ENCODE results near the gene NPDC1.
"Not testable (repeated sequence)": the region's sequence is repeated elsewhere in the genome, so short reads cannot be mapped to it uniquely, and the experiment has no call there.

NPDC1 gene

GRCh38 chr9:137066096-137066861 is 20.3 kb upstream of the NPDC1 start:
- no peak for TF ChIP-seq POLR2A (IDR thresholded peaks at IDR 0.05; ENCODE audit: low read depth, low read length)
- no peak for TF ChIP-seq POLR2AphosphoS5 (IDR thresholded peaks at IDR 0.05; ENCODE audit: low read depth, low read length)
- TF ChIP-seq SPI1 (IDR thresholded peaks at IDR 0.05; ENCODE audit: low read depth, low read length): no peak
- TF ChIP-seq TAF1 (IDR thresholded peaks at IDR 0.05; ENCODE audit: low read depth, low read length): no peak
- no peak for TF ChIP-seq POU2F2 (IDR thresholded peaks at IDR 0.05; ENCODE audit: low read depth, low read length)
- no peak for TF ChIP-seq PAX5 (IDR thresholded peaks at IDR 0.05; ENCODE audit: insufficient read depth, low read length, severe bottlenecking)
- FAIRE-seq (no peak), DNase-seq (ENCODE audit: insufficient read length, low spot score) (no peak)

GRCh38 chr9:137065336-137065967 is 19.5 kb upstream of the NPDC1 start:
- TF ChIP-seq POLR2A (IDR thresholded peaks at IDR 0.05; ENCODE audit: low read depth, low read length) (no peak), POU2F2 (IDR thresholded peaks at IDR 0.05; ENCODE audit: low read depth, low read length) (no peak), TAF1 (IDR thresholded peaks at IDR 0.05; ENCODE audit: low read depth, low read length) (no peak), POLR2AphosphoS5 (IDR thresholded peaks at IDR 0.05; ENCODE audit: low read depth, low read length) (no peak), PAX5 (IDR thresholded peaks at IDR 0.05; ENCODE audit: insufficient read depth, low read length, severe bottlenecking) (no peak), SPI1 (IDR thresholded peaks at IDR 0.05; ENCODE audit: low read depth, low read length) (no peak)

DNA sequence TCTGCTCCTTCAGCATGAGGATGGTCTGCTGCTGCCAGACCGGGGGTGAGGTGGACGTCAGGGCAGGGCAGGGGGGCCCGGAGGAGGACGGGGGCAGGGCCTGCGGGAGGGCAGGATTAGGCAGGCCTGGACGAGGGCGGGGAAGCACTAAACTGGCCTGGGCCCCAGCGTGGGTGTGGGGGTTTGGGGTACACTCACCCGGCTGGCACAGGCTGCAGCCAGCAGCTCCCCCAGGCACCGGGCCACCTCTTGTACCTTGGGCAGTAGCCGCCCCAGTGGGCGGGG is 18.8 kb upstream of the NPDC1 start:
- no peak for DNase-seq (ENCODE audit: insufficient read length, low spot score)
- TF ChIP-seq POLR2A (IDR thresholded peaks at IDR 0.05; ENCODE audit: low read depth, low read length) (no peak), SPI1 (IDR thresholded peaks at IDR 0.05; ENCODE audit: low read depth, low read length) (no peak), TAF1 (IDR thresholded peaks at IDR 0.05; ENCODE audit: low read depth, low read length) (no peak), POLR2AphosphoS5 (IDR thresholded peaks at IDR 0.05; ENCODE audit: low read depth, low read length) (no peak), POU2F2 (IDR thresholded peaks at IDR 0.05; ENCODE audit: low read depth, low read length) (no peak), PAX5 (IDR thresholded peaks at IDR 0.05; ENCODE audit: insufficient read depth, low read length, severe bottlenecking) (no peak)
- FAIRE-seq: no peak

More at GRCh38 chr9:137065336-137065967, 19.5 kb upstream of the NPDC1 start:
- DNase-seq (ENCODE audit: insufficient read length, low spot score) (no peak), FAIRE-seq (no peak)

- FAIRE-seq (peak; percentile 90), DNase-seq (ENCODE audit: insufficient read length, low spot score) (no peak)
- TF ChIP-seq TAF1 (IDR thresholded peaks at IDR 0.05; ENCODE audit: low read depth, low read length) (no peak), POLR2A (IDR thresholded peaks at IDR 0.05; ENCODE audit: low read depth, low read length) (no peak), PAX5 (IDR thresholded peaks at IDR 0.05; ENCODE audit: insufficient read depth, low read length, severe bottlenecking) (no peak), POU2F2 (IDR thresholded peaks at IDR 0.05; ENCODE audit: low read depth, low read length) (no peak), SPI1 (IDR thresholded peaks at IDR 0.05; ENCODE audit: low read depth, low read length) (no peak), POLR2AphosphoS5 (IDR thresholded peaks at IDR 0.05; ENCODE audit: low read depth, low read length) (no peak)
These were observed 18.3 kb upstream of the NPDC1 start for GRCh38 chr9:137064027-137064879.

DNA sequence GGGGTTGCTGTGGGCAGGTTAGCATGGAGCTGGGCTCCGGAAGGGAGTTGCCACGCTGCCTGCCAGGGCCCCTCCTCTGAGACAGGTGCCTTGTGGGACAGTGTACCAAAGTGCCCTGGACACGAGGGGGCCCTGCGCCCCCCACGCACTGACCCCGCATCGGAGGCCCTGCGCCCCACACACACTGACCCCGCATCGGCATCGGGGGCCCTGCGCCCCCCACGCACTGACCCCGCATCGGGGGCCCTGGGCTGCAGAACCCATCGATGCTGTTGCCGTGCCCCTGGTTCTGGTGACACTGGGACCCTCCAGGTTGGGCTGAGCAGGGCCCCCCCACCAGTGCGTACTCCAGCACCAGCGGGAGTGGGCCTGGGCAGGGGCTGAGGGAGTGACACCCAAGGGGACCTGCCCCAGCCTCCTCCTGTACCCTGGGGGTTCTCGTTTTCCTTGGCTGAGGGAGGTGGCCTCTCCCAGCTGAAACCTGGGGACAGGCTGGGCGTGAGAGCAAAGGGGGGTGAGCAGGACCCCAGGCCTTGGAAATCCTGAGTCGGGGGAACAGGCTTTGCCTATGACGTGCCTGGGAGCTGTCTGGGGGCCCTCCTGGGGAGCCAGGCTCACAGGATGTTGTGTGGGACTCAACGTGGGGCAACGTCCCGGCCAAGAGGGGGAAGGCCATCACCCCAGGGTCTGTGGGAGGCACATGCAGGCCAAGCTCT is 17.5 kb upstream of the NPDC1 start:
- TF ChIP-seq POU2F2 (IDR thresholded peaks at IDR 0.05; ENCODE audit: low read depth, low read length): no peak
- TF ChIP-seq POLR2AphosphoS5 (IDR thresholded peaks at IDR 0.05; ENCODE audit: low read depth, low read length): no peak
- no peak for TF ChIP-seq SPI1 (IDR thresholded peaks at IDR 0.05; ENCODE audit: low read depth, low read length)
- no peak for TF ChIP-seq POLR2A (IDR thresholded peaks at IDR 0.05; ENCODE audit: low read depth, low read length)
- TF ChIP-seq PAX5 (IDR thresholded peaks at IDR 0.05; ENCODE audit: insufficient read depth, low read length, severe bottlenecking): no peak
- no peak for TF ChIP-seq TAF1 (IDR thresholded peaks at IDR 0.05; ENCODE audit: low read depth, low read length)

DNA sequence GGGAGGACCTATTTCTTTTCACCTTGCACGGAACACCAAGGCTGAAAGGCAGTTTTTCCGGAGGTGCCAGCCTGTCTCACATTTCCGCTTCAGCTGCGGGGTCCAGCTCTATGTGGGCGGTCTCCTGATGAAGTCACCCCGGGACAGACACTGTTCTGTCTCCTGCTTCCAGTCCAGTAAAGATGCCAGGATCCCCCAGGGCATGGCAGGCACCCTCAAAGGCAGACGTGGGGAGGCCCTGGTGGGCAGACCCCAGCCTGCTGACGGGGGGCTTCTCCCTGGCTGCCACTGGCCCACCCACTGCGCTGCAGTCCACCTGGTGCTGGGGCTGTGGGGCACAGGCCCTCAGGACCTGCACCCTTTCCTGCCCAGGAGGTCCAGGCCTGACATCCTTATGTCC is 16.8 kb upstream of the NPDC1 start:
- FAIRE-seq; DNase-seq (ENCODE audit: insufficient read length, low spot score): not testable (repeated sequence)

More for the DNA sequence above, 17.5 kb upstream of the NPDC1 start:
- DNase-seq (ENCODE audit: insufficient read length, low spot score) (no peak), FAIRE-seq (no peak)

GRCh38 chr9:137062384-137062783 is 16.4 kb upstream of the NPDC1 start:
- FAIRE-seq: no peak
- TF ChIP-seq SPI1 (IDR thresholded peaks at IDR 0.05; ENCODE audit: low read depth, low read length): no peak
- no peak for TF ChIP-seq POLR2AphosphoS5 (IDR thresholded peaks at IDR 0.05; ENCODE audit: low read depth, low read length)
- TF ChIP-seq POU2F2 (IDR thresholded peaks at IDR 0.05; ENCODE audit: low read depth, low read length): no peak
- TF ChIP-seq TAF1 (IDR thresholded peaks at IDR 0.05; ENCODE audit: low read depth, low read length): no peak
- no peak for TF ChIP-seq PAX5 (IDR thresholded peaks at IDR 0.05; ENCODE audit: insufficient read depth, low read length, severe bottlenecking)
- no peak for TF ChIP-seq POLR2A (IDR thresholded peaks at IDR 0.05; ENCODE audit: low read depth, low read length)
- no peak for DNase-seq (ENCODE audit: insufficient read length, low spot score)

GRCh38 chr9:137058521-137059234 is 12.7 kb upstream of the NPDC1 start:
- DNase-seq (ENCODE audit: insufficient read length, low spot score) (no peak), FAIRE-seq (no peak)
- TF ChIP-seq POLR2AphosphoS5 (IDR thresholded peaks at IDR 0.05; ENCODE audit: low read depth, low read length): no peak
- no peak for TF ChIP-seq POU2F2 (IDR thresholded peaks at IDR 0.05; ENCODE audit: low read depth, low read length)
- no peak for TF ChIP-seq PAX5 (IDR thresholded peaks at IDR 0.05; ENCODE audit: insufficient read depth, low read length, severe bottlenecking)
- TF ChIP-seq TAF1 (IDR thresholded peaks at IDR 0.05; ENCODE audit: low read depth, low read length): no peak
- TF ChIP-seq POLR2A (IDR thresholded peaks at IDR 0.05; ENCODE audit: low read depth, low read length): no peak
- no peak for TF ChIP-seq SPI1 (IDR thresholded peaks at IDR 0.05; ENCODE audit: low read depth, low read length)
